Ovary (tissue), 9 donors: ENCODE results near the gene RHD. TPM values are rescaled to one million over a fixed set of nuclear protein-coding genes. Genes with fewer than 3 reads are reported as not detected.
"Not testable (repeated sequence)": the region's sequence is repeated elsewhere in the genome, so short reads cannot be mapped to it uniquely, and the experiment has no call there.

Experiments
- DNase-seq, 5 donors: peaks; one replicate each; pipeline ENCODE4 v3.0.0-alpha.2; 2019 to 2020
- H3K27ac ChIP-seq, 2 donors: fragments of 200-600 bp; one replicate each; pipeline versions ENCODE4 v1.5.1 to v1.8.0; 2019 to 2022
- H3K27me3 ChIP-seq: fragments of 200-600 bp; one replicate; pipeline ENCODE4 v1.8.0; 2022
- H3K36me3 ChIP-seq: fragments of 200-600 bp; sonication (generic); one replicate; pipeline ENCODE4 v1.5.1; 2019
- H3K4me1 ChIP-seq: one replicate; pipeline ENCODE4 v1.8.1; 2013; ENCODE audit warnings: mild to moderate bottlenecking, moderate library complexity; ENCODE audit not compliant: insufficient read depth
- H3K4me3 ChIP-seq: fragments of 200-600 bp; sonication (generic); one replicate; pipeline ENCODE4 v1.5.1; 2017
- H3K9me3 ChIP-seq, 2 donors: fragments of 200-600 bp in 1 of 2; sonication (generic) in 1 of 2; one replicate each; pipeline versions ENCODE4 v1.5.1 to v1.8.1; 2013 to 2019; ENCODE audit warnings: mild to moderate bottlenecking in 1 of 2, moderate library complexity in 1 of 2
- WGBS, 3 donors: extraction: QIAGEN DNeasy Blood & Tissue Kit in 1 of 3; methylation state at CpG; one replicate each; pipeline versions ENCODE4 v1.1.5 to v1.1.7; 2013 to 2017; 5-methylcytosine and 5-hydroxymethylcytosine counted together
- intact Hi-C, 4 donors: fragments of 100-400 bp; cut with DNase I; formaldehyde crosslinking; loops; one replicate each; pipeline versions ENCODE4 v1.11.0 to v1.15.1; 2022 to 2023
- polyA plus RNA-seq, 2 donors: library from polyadenylated mRNA; stranded (reverse); fragments of 200-250 nt in 1 of 2; fragments of 350-450 nt in 1 of 2; fragmentation: Illumina TruSeq in 1 of 2; extraction: RNeasy Lipid Tissue Mini Kit (QIAGEN cat#74804) in 1 of 2; gene quantifications; one replicate each; pipeline ENCODE4 v1.2.3, GENCODE V29; 2013 to 2014
- total RNA-seq, 7 donors: library from RNA; depleted of rRNA in 2 of 7; stranded (reverse); fragments of >200 nt in 2 of 7; fragmentation: NEBNext Ultra II Directional in 3 of 7; extraction: Animal tissue kit (Norgen Biotek cat#: 25700) in 3 of 7; gene quantifications; one replicate each; pipeline versions ENCODE4 v1.1.0 to v1.2.4, GENCODE V29; 2016 to 2023
- donor health status: DM: no; HTN: no; CAD: no; lungs with moderate emphysema.
- donor health status: DM: no; HTN: no; CAD: no.
- donor health status: Bipolar disorder and iron deficiency.
- donor health status: DM: yes; HTN: yes; CAD: no.
- donor health status: DM: no; HTN: no; CAD: no.
- donor health status: DM: yes; HTN: yes; CAD: no.

RHD gene
- total and polyA plus RNA-seq, 9 donors: not detected

GRCh38 chr1:25268143-25268760, 4.1 kb upstream of the RHD start:
- DNase-seq, H3K27ac ChIP-seq, H3K4me1 ChIP-seq, H3K36me3 ChIP-seq, H3K9me3 ChIP-seq, H3K27me3 ChIP-seq, intact Hi-C loops: not testable (repeated sequence)
- peak overlapping the region; percentile 45 for H3K4me3 ChIP-seq
- WGBS, 3 donors: 35 to 40% (median 38%) methylated on average over 14 of the region's 14 CpGs

DNA sequence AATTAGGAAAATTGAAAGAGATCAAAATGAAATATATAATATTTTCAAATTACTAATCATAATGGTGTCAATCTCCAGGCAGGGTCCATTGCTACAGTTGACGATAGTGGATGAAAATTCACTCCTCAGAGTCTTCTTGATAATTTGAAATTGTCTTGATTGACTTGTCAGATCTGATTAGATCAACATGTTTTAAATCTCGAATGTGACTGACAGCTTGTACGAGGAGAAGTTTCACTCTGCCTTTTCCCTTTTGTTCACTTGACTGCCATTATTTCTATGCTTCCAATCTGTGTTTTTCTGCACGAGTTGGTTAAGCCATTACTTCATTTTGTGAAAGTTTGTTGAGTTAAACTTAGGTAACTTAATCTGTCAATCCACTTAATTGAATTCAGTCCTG, 3.3 kb downstream of the RHD start:
- H3K36me3 ChIP-seq, H3K9me3 ChIP-seq, DNase-seq, intact Hi-C loops, H3K4me1 ChIP-seq, H3K27ac ChIP-seq, H3K4me3 ChIP-seq, H3K27me3 ChIP-seq: not testable (repeated sequence)
- 70 to 78% (median 77%) methylated on average over 4 of the region's 4 CpGs for WGBS, 3 donors

DNA sequence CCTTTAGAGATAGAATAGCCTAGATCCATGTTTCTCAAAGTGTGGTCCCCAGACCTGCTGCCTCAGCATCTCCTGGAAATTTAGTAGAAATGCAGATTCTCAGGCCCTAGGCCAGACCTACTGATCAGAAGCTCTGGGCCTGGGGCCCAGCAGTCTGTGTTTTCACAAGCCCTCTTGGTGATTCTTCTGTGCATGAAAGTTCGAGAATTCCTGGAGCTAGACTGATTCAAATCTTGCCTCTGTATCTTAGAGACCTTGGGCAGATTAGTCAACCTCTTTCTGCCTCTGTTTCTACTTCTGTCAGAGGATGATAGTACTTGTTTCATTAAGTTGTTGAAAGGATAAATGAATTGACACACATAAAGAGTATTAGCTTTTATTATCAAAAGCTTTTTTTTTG, 5.0 kb downstream of the RHD start:
- DNase-seq, H3K4me1 ChIP-seq, H3K4me3 ChIP-seq, H3K36me3 ChIP-seq, H3K27me3 ChIP-seq, intact Hi-C loops, H3K9me3 ChIP-seq, H3K27ac ChIP-seq: not testable (repeated sequence)
- 50 to 100% (median 89%) methylated on average over 1 of the region's 1 CpG for WGBS, 3 donors

- H3K27me3 ChIP-seq, intact Hi-C loops, H3K4me3 ChIP-seq, H3K9me3 ChIP-seq, H3K36me3 ChIP-seq, H3K4me1 ChIP-seq, DNase-seq, H3K27ac ChIP-seq: not testable (repeated sequence)
- 20 to 69% (median 64%) methylated on average over 1 to 2 of the region's 2 CpGs for WGBS, 3 donors
These were observed 6.0 kb downstream of the RHD start for GRCh38 chr1:25278358-25278757.

- H3K9me3 ChIP-seq, H3K27ac ChIP-seq, intact Hi-C loops, H3K36me3 ChIP-seq, H3K27me3 ChIP-seq, DNase-seq, H3K4me3 ChIP-seq, H3K4me1 ChIP-seq: not testable (repeated sequence)
- WGBS, 3 donors: 67 to 71% methylated on average over 4 of the region's 8 CpGs; no CpG with 5 or more reads in 1 of the 3 donors
These were observed 6.5 kb downstream of the RHD start for GRCh38 chr1:25278790-25279189.

GRCh38 chr1:25279693-25280111, 7.4 kb downstream of the RHD start:
- WGBS, 3 donors: 37 to 56% (median 46%) methylated on average over 4 of the region's 5 CpGs
- H3K27me3 ChIP-seq, H3K4me1 ChIP-seq, H3K9me3 ChIP-seq, DNase-seq, H3K36me3 ChIP-seq, H3K27ac ChIP-seq, H3K4me3 ChIP-seq: not testable (repeated sequence)
- intact Hi-C loops: loop anchor here in 1 of 4 donors (10.0 kb wide), 1 partner anchor 135 kb away; no protein-coding TSS in a partner anchor

- not testable (repeated sequence) for H3K27me3 ChIP-seq, H3K36me3 ChIP-seq, H3K4me1 ChIP-seq, H3K27ac ChIP-seq, DNase-seq, H3K4me3 ChIP-seq, H3K9me3 ChIP-seq
- WGBS, 3 donors: 75 to 87% (median 77%) methylated on average over 3 of the region's 3 CpGs
- intact Hi-C loops: loop anchor here in 1 of 4 donors (10.0 kb wide), 1 partner anchor 129 kb away; no protein-coding TSS in a partner anchor
These were observed 13.6 kb downstream of the RHD start for GRCh38 chr1:25285862-25286261.

GRCh38 chr1:25287164-25287563, 14.9 kb downstream of the RHD start:
- WGBS, 3 donors: 74 to 100% (median 80%) methylated on average over 3 to 5 of the region's 6 CpGs
- intact Hi-C loops: loop anchor here in 1 of 4 donors (10.0 kb wide), 1 partner anchor 128 kb away; no protein-coding TSS in a partner anchor
- H3K9me3 ChIP-seq: not testable (repeated sequence)

GRCh38 chr1:25288573-25289101, 16.3 kb downstream of the RHD start:
- 79 to 92% (median 85%) methylated on average over 2 to 3 of the region's 8 CpGs for WGBS, 3 donors
- not testable (repeated sequence) for H3K4me3 ChIP-seq, H3K27ac ChIP-seq, H3K9me3 ChIP-seq, H3K27me3 ChIP-seq, H3K36me3 ChIP-seq, DNase-seq, H3K4me1 ChIP-seq
- intact Hi-C loops: loop anchor here in 1 of 4 donors (10.0 kb wide), 1 partner anchor 126 kb away; no protein-coding TSS in a partner anchor

More at GRCh38 chr1:25287164-25287563, 14.9 kb downstream of the RHD start:
- not testable (repeated sequence) for DNase-seq, H3K27ac ChIP-seq, H3K4me1 ChIP-seq, H3K27me3 ChIP-seq, H3K36me3 ChIP-seq, H3K4me3 ChIP-seq

GRCh38 chr1:25290043-25290442, 17.7 kb downstream of the RHD start:
- H3K36me3 ChIP-seq, intact Hi-C loops, H3K4me3 ChIP-seq, H3K4me1 ChIP-seq, H3K27ac ChIP-seq, H3K9me3 ChIP-seq, H3K27me3 ChIP-seq, DNase-seq: not testable (repeated sequence)
- WGBS, 3 donors: 47 to 100% (median 77%) methylated on average over 1 to 5 of the region's 6 CpGs

GRCh38 chr1:25293426-25293825, 21.1 kb downstream of the RHD start:
- H3K27me3 ChIP-seq, H3K9me3 ChIP-seq, DNase-seq, H3K36me3 ChIP-seq, intact Hi-C loops, H3K4me1 ChIP-seq, H3K27ac ChIP-seq, H3K4me3 ChIP-seq: not testable (repeated sequence)
- WGBS, 3 donors: 42 to 63% (median 56%) methylated on average over 2 of the region's 2 CpGs
